ENCODE data around the gene NEK11.
A peak's percentile ranks its signal among the peaks of the same experiment; 100 is the strongest.

NEK11 gene

DNA sequence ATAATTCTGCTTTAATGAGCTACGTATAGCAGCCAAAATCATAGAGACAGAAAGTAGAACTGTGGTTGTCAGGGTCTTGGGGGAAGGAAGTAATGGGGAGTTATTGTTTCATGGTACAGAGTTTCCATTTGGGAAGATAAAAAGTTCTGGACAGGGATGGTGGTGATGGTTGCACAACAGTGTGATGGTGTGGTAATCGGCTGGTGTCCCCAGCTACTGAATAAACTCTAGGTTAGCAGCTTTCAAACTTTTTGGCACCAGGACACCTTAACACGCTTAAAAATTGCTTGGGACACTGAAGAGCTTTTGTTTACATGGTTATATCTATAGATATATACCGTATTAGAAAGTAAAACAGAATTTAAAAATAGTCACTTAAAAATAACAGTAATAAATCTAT lies 166.0 kb downstream of the NEK11 start:
- no peak for DNase-seq (ENCODE audit: low read depth)
- TF ChIP-seq, protein P1, sequence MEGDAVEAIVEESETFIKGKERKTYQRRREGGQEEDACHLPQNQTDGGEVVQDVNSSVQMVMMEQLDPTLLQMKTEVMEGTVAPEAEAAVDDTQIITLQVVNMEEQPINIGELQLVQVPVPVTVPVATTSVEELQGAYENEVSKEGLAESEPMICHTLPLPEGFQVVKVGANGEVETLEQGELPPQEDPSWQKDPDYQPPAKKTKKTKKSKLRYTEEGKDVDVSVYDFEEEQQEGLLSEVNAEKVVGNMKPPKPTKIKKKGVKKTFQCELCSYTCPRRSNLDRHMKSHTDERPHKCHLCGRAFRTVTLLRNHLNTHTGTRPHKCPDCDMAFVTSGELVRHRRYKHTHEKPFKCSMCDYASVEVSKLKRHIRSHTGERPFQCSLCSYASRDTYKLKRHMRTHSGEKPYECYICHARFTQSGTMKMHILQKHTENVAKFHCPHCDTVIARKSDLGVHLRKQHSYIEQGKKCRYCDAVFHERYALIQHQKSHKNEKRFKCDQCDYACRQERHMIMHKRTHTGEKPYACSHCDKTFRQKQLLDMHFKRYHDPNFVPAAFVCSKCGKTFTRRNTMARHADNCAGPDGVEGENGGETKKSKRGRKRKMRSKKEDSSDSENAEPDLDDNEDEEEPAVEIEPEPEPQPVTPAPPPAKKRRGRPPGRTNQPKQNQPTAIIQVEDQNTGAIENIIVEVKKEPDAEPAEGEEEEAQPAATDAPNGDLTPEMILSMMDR (conservative IDR thresholded peaks at IDR 0.05; ENCODE audit: low read length): no peak
- no peak overlapping the region for H3K4me3 ChIP-seq (ENCODE audit: low read length)

DNA sequence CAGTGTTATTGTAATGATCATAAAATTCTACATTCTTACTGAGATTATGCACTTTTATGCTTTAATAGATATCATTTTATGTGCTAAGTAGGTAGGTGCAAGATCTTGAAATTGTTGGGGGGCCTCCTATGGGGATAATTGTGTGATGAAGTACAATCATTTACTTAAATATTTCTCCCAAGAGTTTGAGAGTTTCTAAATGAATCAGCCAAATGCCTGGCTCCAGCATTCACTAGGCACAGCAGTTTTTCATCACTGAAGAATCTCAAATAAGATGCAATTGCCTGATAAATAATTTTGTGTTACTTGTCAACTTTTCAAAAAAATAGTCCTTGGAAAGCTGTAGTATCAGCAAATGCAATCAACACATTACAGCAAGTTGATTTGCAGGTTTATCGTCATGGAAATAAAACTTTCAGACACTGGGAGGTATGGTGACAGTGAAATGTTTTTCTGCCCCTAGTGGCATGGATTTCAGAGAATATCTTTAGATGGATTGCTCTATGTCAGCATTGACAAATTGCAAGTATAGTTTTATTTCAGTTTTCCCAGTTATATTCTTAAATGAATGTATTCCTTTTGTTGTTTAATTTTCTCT lies 167.1 kb downstream of the NEK11 start:
- DNase-seq (ENCODE audit: low read depth): peak; percentile 12
- TF ChIP-seq, protein P1 (conservative IDR thresholded peaks at IDR 0.05; ENCODE audit: low read length): peak; percentile 27; the same call in 1 of the 2 replicates
- no peak overlapping the region for H3K4me3 ChIP-seq (ENCODE audit: low read length)

DNA sequence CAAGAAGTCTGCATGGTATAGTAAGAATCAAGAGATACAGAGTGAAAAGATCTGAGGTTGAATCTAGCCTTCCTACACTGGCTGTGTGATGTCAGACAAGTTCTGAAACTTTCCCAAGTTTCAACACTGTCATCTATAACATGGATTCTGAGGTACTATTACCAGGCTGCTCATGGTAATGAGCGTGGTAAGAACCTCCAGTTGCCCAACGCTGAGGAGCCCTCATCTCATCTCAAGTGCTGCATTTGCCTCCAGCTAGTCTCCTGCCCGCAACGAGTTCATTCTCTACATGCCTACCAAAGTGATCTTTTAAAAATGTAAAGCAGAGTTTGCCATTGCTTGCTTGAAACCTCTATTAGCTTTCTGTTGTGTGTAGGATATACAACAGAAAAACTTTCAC lies 168.1 kb downstream of the NEK11 start:
- DNase-seq (ENCODE audit: low read depth): no peak
- H3K4me3 ChIP-seq (ENCODE audit: low read length): no peak overlapping the region

DNA sequence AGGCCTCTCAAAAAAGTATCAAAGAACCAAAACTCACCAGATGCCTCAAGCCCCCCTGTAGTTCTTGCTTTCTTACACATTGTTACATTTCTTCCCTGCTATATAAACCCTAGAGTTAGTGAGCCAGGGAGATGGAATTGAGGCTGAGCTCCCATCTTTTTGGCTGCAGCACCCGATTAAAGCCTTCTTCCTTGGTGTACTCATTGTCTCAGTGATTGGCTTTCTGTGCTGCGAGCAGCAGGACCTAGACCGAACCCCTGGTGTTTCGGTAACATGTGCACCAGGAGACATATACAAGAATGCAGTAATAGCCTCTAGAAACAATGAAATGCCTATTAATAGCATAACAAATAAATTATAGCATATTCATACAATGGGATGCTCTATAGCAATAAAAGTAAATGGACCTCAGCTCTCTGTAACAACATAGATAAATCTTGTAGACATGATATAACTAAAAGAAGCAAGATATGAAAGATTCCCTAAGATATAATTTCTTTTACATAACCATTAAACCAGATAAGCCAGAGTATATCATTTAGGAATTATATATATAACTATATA lies 174.0 kb downstream of the NEK11 start:
- no peak overlapping the region for H3K4me3 ChIP-seq (ENCODE audit: low read length)
- DNase-seq (ENCODE audit: low read depth): no peak

More for the DNA sequence above, 168.1 kb downstream of the NEK11 start:
- TF ChIP-seq, protein P1 (conservative IDR thresholded peaks at IDR 0.05; ENCODE audit: low read length): no peak

DNA sequence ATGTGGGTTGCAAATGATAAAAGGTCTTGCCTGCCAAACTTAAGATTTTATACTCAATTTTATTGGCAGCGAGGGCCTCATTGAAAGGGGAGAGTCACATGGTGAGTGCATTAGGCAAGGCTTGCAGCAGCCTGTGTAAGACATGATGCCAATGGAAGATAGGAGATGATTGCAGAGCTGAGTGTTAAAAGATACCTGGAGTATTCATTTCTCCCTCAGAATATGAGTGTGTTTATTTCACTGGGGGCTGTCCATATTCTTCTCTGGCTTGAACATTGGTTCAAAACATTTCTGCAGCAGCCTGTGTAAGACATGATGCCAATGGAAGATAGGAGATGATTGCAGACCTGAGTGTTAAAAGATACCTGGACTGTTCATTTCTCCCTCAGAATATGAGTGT lies 189.7 kb downstream of the NEK11 start:
- H3K4me3 ChIP-seq (ENCODE audit: low read length): no peak overlapping the region
- TF ChIP-seq, protein P1 (conservative IDR thresholded peaks at IDR 0.05; ENCODE audit: low read length): no peak

More for the DNA sequence above, 174.0 kb downstream of the NEK11 start:
- TF ChIP-seq, protein P1 (conservative IDR thresholded peaks at IDR 0.05; ENCODE audit: low read length): no peak

DNA sequence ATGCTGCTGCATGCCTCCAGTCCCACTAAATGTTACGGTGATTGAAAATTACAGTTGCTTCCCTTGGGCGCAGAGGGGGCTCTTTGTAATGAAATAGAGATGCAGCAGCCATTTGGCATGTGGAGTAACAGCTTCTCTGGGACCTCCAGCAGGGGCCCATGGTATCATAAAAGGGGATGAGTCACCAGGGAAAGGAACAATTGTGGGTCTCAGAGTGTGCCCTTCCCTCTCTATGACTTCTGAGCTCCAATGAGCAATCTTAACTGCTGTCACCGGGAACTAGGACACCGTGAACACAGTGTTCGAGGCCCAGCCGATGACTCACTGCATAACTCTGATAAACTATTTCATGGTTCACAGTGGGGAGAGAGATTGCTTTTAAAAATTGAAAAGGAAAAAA lies 190.1 kb downstream of the NEK11 start:
- peak; percentile 50 for DNase-seq (ENCODE audit: low read depth)
- no peak overlapping the region for H3K4me3 ChIP-seq (ENCODE audit: low read length)
- TF ChIP-seq, protein P1 (conservative IDR thresholded peaks at IDR 0.05; ENCODE audit: low read length): no peak

More for the DNA sequence above, 189.7 kb downstream of the NEK11 start:
- DNase-seq (ENCODE audit: low read depth): no peak

DNA sequence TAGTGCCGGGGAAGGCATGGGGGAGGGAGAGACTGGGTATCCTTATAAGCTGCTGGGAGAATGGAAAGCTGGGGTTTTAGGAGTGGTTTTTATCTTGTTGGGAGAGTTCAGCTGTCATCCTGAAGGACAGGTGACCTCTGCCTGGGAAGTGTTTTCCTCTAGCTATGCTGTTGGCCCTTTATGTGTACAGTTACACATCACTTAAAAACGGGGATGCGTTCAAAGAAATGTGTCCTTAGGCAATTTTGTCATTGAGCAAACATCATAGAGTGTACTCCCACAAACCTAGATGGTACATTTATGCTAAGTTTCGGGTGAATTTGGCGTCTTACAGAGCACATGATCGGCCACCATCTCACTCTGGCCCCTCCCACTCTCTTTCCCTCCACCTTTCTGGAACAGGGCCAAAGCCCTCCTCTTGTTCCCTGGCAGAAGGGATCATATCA lies 190.6 kb downstream of the NEK11 start:
- TF ChIP-seq, protein P1 (conservative IDR thresholded peaks at IDR 0.05; ENCODE audit: low read length): no peak
- H3K4me3 ChIP-seq (ENCODE audit: low read length): no peak overlapping the region
- DNase-seq (ENCODE audit: low read depth): no peak

Data from AG10803 (cell line).